ENCODE measurements around the gene WBP4. TPM values are rescaled to one million over a fixed set of nuclear protein-coding genes. Genes with fewer than 3 reads are reported as not detected.

The WBP4 gene
- total and polyA plus RNA-seq, 2 of the 13 experiments (the other 11 are each of a cell fraction or from before 2014, with no cell fraction given), result 6.7 to 11.7 TPM

GRCh38 chr13:41132512-41133152 is 71.3 kb downstream of the WBP4 start, which contains the start of gene KBTBD6 (continued):
- peak; percentile 86 for TF ChIP-seq HDAC2 (CRISPR knock-in tag; IDR thresholded peaks at IDR 0.05)
- no peak for TF ChIP-seq CSRNP1 (CRISPR knock-in tag; IDR thresholded peaks at IDR 0.05)
- no peak for TF ChIP-seq BATF2 (CRISPR knock-in tag; IDR thresholded peaks at IDR 0.05)
- no peak for TF ChIP-seq EHMT2 (IDR thresholded peaks at IDR 0.05; ENCODE audit: borderline replicate concordance, low read depth, low read length)
- no peak for TF ChIP-seq MYNN (CRISPR knock-in tag; IDR thresholded peaks at IDR 0.05; ENCODE audit: low read depth)
- TF ChIP-seq PRDM10 (CRISPR knock-in tag; IDR thresholded peaks at IDR 0.05; ENCODE audit: low read depth), result peak; percentile 71; the same call in 1 of the 2 replicates
- peak; percentile 37; the same call in 1 of the 2 replicates for TF ChIP-seq GABPA (IDR thresholded peaks at IDR 0.05; ENCODE audit: low read depth, low read length)
- peak; percentile 88 for TF ChIP-seq GABPA (CRISPR knock-in tag; IDR thresholded peaks at IDR 0.05; ENCODE audit: low read depth)
- no peak for TF ChIP-seq CENPX (CRISPR knock-in tag; IDR thresholded peaks at IDR 0.05)
- TF ChIP-seq ZBTB1 (CRISPR knock-in tag; IDR thresholded peaks at IDR 0.05; ENCODE audit: borderline replicate concordance), result no peak
- no peak for TF ChIP-seq ZNF768 (CRISPR knock-in tag; IDR thresholded peaks at IDR 0.05)
- TF ChIP-seq BCL3 (CRISPR knock-in tag; IDR thresholded peaks at IDR 0.05), result peak; percentile 55
- TF ChIP-seq ZNF703 (CRISPR knock-in tag; IDR thresholded peaks at IDR 0.05; ENCODE audit: borderline replicate concordance), result no peak
- TF ChIP-seq NFE2L1 (CRISPR knock-in tag; IDR thresholded peaks at IDR 0.05; ENCODE audit: borderline replicate concordance), result no peak
- no peak; the same call in 1 of the 2 replicates for TF ChIP-seq TP53 (CRISPR knock-in tag; conservative IDR thresholded peaks at IDR 0.05)
- TF ChIP-seq CBX1 (IDR thresholded peaks at IDR 0.05; ENCODE audit: low read depth), result peak; percentile 76
- TF ChIP-seq SP4 (CRISPR knock-in tag; IDR thresholded peaks at IDR 0.05), result peak; percentile 50; the same call in 1 of the 2 replicates
- TF ChIP-seq ELF4 (CRISPR knock-in tag; IDR thresholded peaks at IDR 0.05; ENCODE audit: borderline replicate concordance), result no peak
- no peak for TF ChIP-seq ZNF790 (CRISPR knock-in tag; IDR thresholded peaks at IDR 0.05; ENCODE audit: borderline replicate concordance)
- no peak for TF ChIP-seq IKZF1 (IDR thresholded peaks at IDR 0.05)
- no peak for TF ChIP-seq ZNF777 (CRISPR knock-in tag; IDR thresholded peaks at IDR 0.05)
- peak; percentile 88; the same call in 1 of the 2 replicates for TF ChIP-seq ZMYM4 (CRISPR knock-in tag; IDR thresholded peaks at IDR 0.05)
- TF ChIP-seq DDIT3 (CRISPR knock-in tag; IDR thresholded peaks at IDR 0.05), result no peak

All from HepG2 (cell line).